A673 (cell line): ENCODE data around the gene CYP2D6. TPM values are rescaled to one million over a fixed set of nuclear protein-coding genes. Genes with fewer than 3 reads are reported as not detected.
A peak's percentile ranks its signal among the peaks of the same experiment; 100 is the strongest.

Experiments used
- BruUV-seq: library from RNA; stranded (reverse); fragments of 400-500 nt; replicated peaks from 2 replicates; lab custom pipeline; 2021; lab: Mats Ljungman, UMichigan
- CTCF ChIA-PET: fragments of 300-600 bp; sonication (Branson Sonifier 250); formaldehyde crosslinking; loops from one replicate; lab custom pipeline; 2022; ENCODE audit warnings: antibody characterized with exemption; lab: Charles Lee
- POLR2A ChIA-PET: fragments of 300-600 bp; sonication (Branson Sonifier 250); formaldehyde crosslinking; loops from one replicate; lab custom pipeline; 2022; ENCODE audit warnings: antibody characterized with exemption; ENCODE audit not compliant: low non-redundant PET; lab: Charles Lee
- DNase-seq: peaks from one replicate; pipeline ENCODE4 v3.0.0-alpha.2; 2015; ENCODE audit warnings: low spot score
- H3K27ac ChIP-seq: fragments of 200-600 bp; sonication (generic); 2 replicates; pipeline ENCODE4 v1.5.1; 2016; ENCODE audit warnings: mixed run types, low read depth, mild to moderate bottlenecking, mixed read lengths, antibody characterized with exemption, low read length; ENCODE audit not compliant: poor library complexity, severe bottlenecking
- H3K27me3 ChIP-seq: fragments of 200-600 bp; sonication (generic); replicated peaks from 2 replicates; pipeline ENCODE4 v1.6.1; 2017; ENCODE audit warnings: mixed run types, low read depth, mild to moderate bottlenecking, mixed read lengths, antibody characterized with exemption, low read length; ENCODE audit not compliant: insufficient read depth, poor library complexity
- H3K36me3 ChIP-seq: fragments of 200-600 bp; sonication (generic); 2 replicates; pipeline ENCODE4 v1.6.1; 2016; ENCODE audit warnings: mixed run types, mild to moderate bottlenecking, mixed read lengths, antibody characterized with exemption, low read length; ENCODE audit not compliant: insufficient read depth, poor library complexity, severe bottlenecking
- H3K4me1 ChIP-seq: fragments of 200-600 bp; sonication (generic); 2 replicates; pipeline ENCODE4 v1.6.1; 2017; ENCODE audit warnings: mixed run types, mild to moderate bottlenecking, mixed read lengths, antibody characterized with exemption, low read length; ENCODE audit not compliant: insufficient read depth, poor library complexity, severe bottlenecking
- H3K4me3 ChIP-seq: fragments of 200-600 bp; sonication (generic); 2 replicates; pipeline ENCODE4 v1.5.1; 2016; ENCODE audit warnings: low read depth, mixed run types, mild to moderate bottlenecking, mixed read lengths, low read length; ENCODE audit not compliant: poor library complexity, severe bottlenecking
- H3K9me3 ChIP-seq: fragments of 200-600 bp; sonication (generic); 2 replicates; pipeline ENCODE4 v1.6.1; 2016; ENCODE audit warnings: mixed run types, low read depth, mild to moderate bottlenecking, mixed read lengths, antibody characterized with exemption, low read length; ENCODE audit not compliant: poor library complexity, severe bottlenecking
- EZH2 ChIP-seq: fragments of 200-600 bp; sonication (generic); IDR thresholded peaks from 2 replicates; pipeline ENCODE4 v1.6.1; 2017; ENCODE audit warnings: borderline replicate concordance, low read depth, mild to moderate bottlenecking, mixed read lengths, antibody characterized with exemption, low read length; ENCODE audit not compliant: poor library complexity, severe bottlenecking
- intact Hi-C: fragments of 100-400 bp; cut with micrococcal nuclease; formaldehyde crosslinking; loops from one replicate; pipeline ENCODE4 v1.10.0; 2022; ENCODE audit not compliant: unreplicated experiment
- total RNA-seq: library from RNA; stranded (reverse); gene quantifications from 2 replicates; pipeline ENCODE4 v1.2.3, GENCODE V29; 2021
- TF ChIP-seq, protein P1 (sequence below): fragments of 300-800, 200-600 bp; sonication (generic); conservative IDR thresholded peaks from 2 replicates; pipeline ENCODE4 v1.5.1; 2017; ENCODE audit warnings: low read depth, mild to moderate bottlenecking, antibody characterized with exemption, low read length, moderate library complexity, mixed read lengths

Gene CYP2D6
- total RNA-seq, 1 experiment from 2014 or later, result 2.4 TPM

DNA sequence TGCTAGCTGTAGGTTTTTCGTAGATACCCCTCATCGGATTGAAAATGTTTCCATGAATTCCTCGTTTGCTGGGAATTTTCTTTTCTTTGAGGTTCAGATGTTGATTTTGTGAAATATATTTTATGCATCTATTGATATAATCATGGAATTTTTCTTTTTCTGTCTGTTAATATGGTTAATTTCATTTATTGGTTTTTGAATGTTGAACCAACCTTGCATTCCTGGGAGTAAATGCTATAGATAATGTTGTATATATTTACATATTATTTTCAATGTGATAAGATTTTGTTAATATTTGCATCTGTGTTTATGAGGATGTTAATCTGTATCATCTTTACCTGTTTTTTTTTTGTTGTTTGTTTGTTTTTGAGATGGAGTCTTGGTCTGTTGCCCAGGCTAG is 29.4 kb downstream of the CYP2D6 start:
- no TSS peak for BruUV-seq
- H3K27ac ChIP-seq, result no peak overlapping the region
- ChIA-PET POLR2A (no interaction called here), CTCF (no interaction called here)
- H3K4me1 ChIP-seq, result no peaks in the 10 kb centered on the region
- no peak overlapping the region for H3K4me3 ChIP-seq
- H3K27me3 ChIP-seq, result no peaks in the 10 kb centered on the region
- no peak for DNase-seq
- H3K36me3 ChIP-seq, result no peaks in the 10 kb centered on the region
- H3K9me3 ChIP-seq, result peaks cover 31% of the 10 kb centered on the region
- TF ChIP-seq EZH2, result no peak
- TF ChIP-seq, protein P1, sequence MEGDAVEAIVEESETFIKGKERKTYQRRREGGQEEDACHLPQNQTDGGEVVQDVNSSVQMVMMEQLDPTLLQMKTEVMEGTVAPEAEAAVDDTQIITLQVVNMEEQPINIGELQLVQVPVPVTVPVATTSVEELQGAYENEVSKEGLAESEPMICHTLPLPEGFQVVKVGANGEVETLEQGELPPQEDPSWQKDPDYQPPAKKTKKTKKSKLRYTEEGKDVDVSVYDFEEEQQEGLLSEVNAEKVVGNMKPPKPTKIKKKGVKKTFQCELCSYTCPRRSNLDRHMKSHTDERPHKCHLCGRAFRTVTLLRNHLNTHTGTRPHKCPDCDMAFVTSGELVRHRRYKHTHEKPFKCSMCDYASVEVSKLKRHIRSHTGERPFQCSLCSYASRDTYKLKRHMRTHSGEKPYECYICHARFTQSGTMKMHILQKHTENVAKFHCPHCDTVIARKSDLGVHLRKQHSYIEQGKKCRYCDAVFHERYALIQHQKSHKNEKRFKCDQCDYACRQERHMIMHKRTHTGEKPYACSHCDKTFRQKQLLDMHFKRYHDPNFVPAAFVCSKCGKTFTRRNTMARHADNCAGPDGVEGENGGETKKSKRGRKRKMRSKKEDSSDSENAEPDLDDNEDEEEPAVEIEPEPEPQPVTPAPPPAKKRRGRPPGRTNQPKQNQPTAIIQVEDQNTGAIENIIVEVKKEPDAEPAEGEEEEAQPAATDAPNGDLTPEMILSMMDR, result no peak
- intact Hi-C loops, result no loop called here

DNA sequence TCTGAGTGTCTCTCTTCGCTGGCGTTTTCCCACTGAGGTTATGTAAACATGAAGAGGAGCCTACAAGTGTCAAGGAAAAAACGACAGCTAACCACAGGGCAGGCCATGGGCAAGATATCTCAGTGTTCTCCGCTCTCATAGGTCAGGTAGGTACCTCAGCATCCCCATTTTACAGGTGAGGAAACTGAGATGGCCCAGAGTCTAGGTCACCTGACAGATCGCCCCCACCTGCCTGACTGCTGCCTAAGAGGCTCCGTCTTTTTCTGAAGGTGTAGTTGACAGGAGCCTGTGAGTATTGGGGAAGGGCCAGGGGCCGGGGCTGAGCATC is 39.2 kb downstream of the CYP2D6 start:
- Histone ChIP-seq H3K4me3 (peak overlapping the region; percentile 74), H3K27ac (peak overlapping the region; percentile 97), H3K4me1 (peaks cover 15% of the 10 kb centered on the region), H3K27me3 (no peaks in the 10 kb centered on the region), H3K36me3 (peaks cover 22% of the 10 kb centered on the region), H3K9me3 (peaks cover 8% of the 10 kb centered on the region)
- no peak for DNase-seq
- BruUV-seq, result no TSS peak
- CTCF ChIA-PET, result interaction anchor here (0.7 to 2.2 kb wide), 6 partner anchors 13 to 353 kb away, joined by 3 to 20 read pairs (median 4); partner anchors contain the start of genes CENPM and NAGA
- POLR2A ChIA-PET, result interaction anchor here (0.5 kb wide), 1 partner anchor 1968 kb away, joined by 9 read pairs; no protein-coding TSS in a partner anchor
- no peak for TF ChIP-seq EZH2
- TF ChIP-seq, protein P1, result no peak
- intact Hi-C loops, result loop anchor here (2.0 kb wide), 2 partner anchors 345 to 353 kb away; no protein-coding TSS in a partner anchor

DNA sequence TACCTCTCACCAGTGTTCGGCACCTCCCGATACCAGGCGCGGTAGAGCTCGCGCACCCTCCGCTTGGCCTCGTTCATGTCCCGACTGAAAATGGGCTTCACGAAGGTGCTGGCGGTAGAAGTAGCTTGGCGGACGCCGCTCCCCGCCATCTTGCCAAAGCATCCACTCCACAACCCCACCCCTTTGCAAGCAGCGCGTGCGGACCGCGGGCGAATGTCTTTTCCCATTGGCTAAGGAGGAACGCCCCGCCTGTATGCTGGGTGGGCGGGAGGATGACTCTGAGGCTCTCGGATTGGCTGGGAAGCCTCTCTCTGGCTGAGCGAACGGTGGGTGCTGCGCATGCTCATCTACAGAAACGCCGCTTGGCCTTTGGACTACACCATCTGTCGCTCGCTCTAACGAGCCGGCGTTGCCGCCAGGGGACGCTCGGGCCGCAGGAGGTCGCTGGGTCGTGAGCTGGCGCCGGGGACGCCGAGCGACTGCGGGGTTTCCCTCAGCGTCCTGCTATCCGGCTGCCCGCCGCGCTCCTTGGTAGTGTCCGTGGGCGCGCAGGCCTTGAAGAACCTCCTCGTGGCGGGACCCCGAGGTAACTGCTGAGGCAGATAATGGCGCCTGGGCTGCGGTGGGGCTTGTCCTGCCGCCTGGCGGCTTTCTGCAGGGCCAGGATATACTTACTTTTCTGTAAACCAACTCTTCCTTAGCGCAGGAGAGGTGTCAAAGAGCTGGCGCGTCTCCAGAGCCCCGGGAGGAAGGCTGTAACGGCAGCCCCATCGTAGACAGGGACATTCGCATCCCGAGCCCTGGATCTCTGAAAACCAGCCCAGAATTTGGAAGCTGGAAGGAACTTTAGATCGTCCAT is 39.8 kb downstream of the CYP2D6 start, which contains the start of gene NDUFA6:
TSS of gene NDUFA6 (minus strand) at position 177 of the 859 bp plus-strand sequence. CDS start at position 149, 28 bp downstream.
- Histone ChIP-seq H3K4me1 (peaks cover 15% of the 10 kb centered on the region), H3K9me3 (peaks cover 8% of the 10 kb centered on the region), H3K27me3 (no peaks in the 10 kb centered on the region), H3K4me3 (peak within 1 kb of the TSS; percentile 74), H3K36me3 (peaks cover 28% of the 10 kb centered on the region), H3K27ac (peak within 1 kb of the TSS; percentile 97)
- intact Hi-C loops, result loop anchor here (1.0 to 2.0 kb wide), 3 partner anchors 21 to 354 kb away; partner anchors contain the start of gene NAGA
- BruUV-seq, result no TSS peak
- TF ChIP-seq, protein P1, result peak; percentile 92
- no peak for TF ChIP-seq EZH2
- POLR2A ChIA-PET, result interaction anchor here (0.6 to 0.8 kb wide), 2 partner anchors 353 to 499 kb away, joined by 3 to 8 read pairs; no protein-coding TSS in a partner anchor
- DNase-seq, result peak; percentile 100
- CTCF ChIA-PET, result interaction anchor here (0.7 to 2.2 kb wide), 7 partner anchors 13 to 353 kb away, joined by 3 to 20 read pairs (median 3); partner anchors contain the start of genes CENPM and NAGA
